HepG2 (cell line): Measurements from ENCODE around the gene ABI3BP. TPM values are rescaled to one million over a fixed set of nuclear protein-coding genes. Genes with fewer than 3 reads are reported as not detected.

Experiments used
- ATAC-seq: fragments of 200-7000 bp; cut with Tn5 transposase; 3 replicates; pipeline ENCODE4 v1.9.1; 2020; ENCODE audit warnings: mild to moderate bottlenecking, moderate library complexity
- BruUV-seq: library from RNA; stranded (reverse); fragments of 400-500 nt; replicated peaks from 2 replicates; lab custom pipeline; 2021; lab: Mats Ljungman, UMichigan
- CTCF ChIA-PET: fragments of 300-600 bp; formaldehyde crosslinking; extraction: SDS; loops from one replicate; lab custom pipeline; 2021; ENCODE audit warnings: low total read pairs, inconsistent platforms, low intra/inter-chr PET ratio; lab: Yijun Ruan, JAX
- POLR2A ChIA-PET: fragments of 350-600 bp; sonication (Branson Sonifier 250); formaldehyde crosslinking; loops from one replicate; lab custom pipeline; 2020; ENCODE audit warnings: antibody characterized with exemption, inconsistent platforms; lab: Yijun Ruan, JAX
- DNase-seq: peaks from one replicate; pipeline ENCODE4 v3.0.0-alpha.2; 2015; ENCODE audit warnings: low spot score
- FAIRE-seq: peaks from 3 replicates; lab custom pipeline; 2011; peaks lifted over from hg19 to GRCh38; lab: Jason Lieb, UNC
- H2AFZ ChIP-seq: one replicate; pipeline ENCODE4 v1.6.1; 2011; ENCODE audit warnings: low read length, inconsistent platforms
- H3K27ac ChIP-seq: fragments of 300-600 bp; 3 replicates; pipeline ENCODE4 v1.8.0; 2011; ENCODE audit warnings: mixed run types, mild to moderate bottlenecking, mixed read lengths, low read length, inconsistent platforms; ENCODE audit not compliant: insufficient read depth; ENCODE audit errors: extremely low read length
- H3K27me3 ChIP-seq, 2 experiments: fragments of 200-600 bp in 1 of 2; 2 replicates in 1 of 2; 3 replicates in 1 of 2; pipeline versions ENCODE4 v1.6.0 to v1.8.0; 2011; ENCODE audit warnings: low read length in 2 of 2, mild to moderate bottlenecking in 2 of 2, moderate library complexity in 2 of 2, inconsistent platforms in 1 of 2; ENCODE audit not compliant: insufficient read depth in 2 of 2, control insufficient read depth in 1 of 2
- H3K36me3 ChIP-seq, 2 experiments: fragments of 200-600 bp in 1 of 2; replicated peaks in 1 of 2; 2 replicates in 1 of 2; 3 replicates in 1 of 2; pipeline versions ENCODE4 v1.5.1 to v1.8.0; 2011; ENCODE audit warnings: low read length in 2 of 2, inconsistent platforms in 1 of 2; ENCODE audit not compliant: insufficient read depth in 2 of 2, control insufficient read depth in 1 of 2
- H3K4me1 ChIP-seq: 2 replicates; pipeline ENCODE4 v1.5.1; 2012; ENCODE audit warnings: low read length, inconsistent platforms; ENCODE audit not compliant: insufficient read depth
- H3K4me2 ChIP-seq: 2 replicates; pipeline ENCODE4 v1.6.0; 2011; ENCODE audit warnings: low read depth, low read length, inconsistent platforms
- H3K4me3 ChIP-seq, 3 experiments: fragments of 200-600 bp in 1 of 3; sonication (generic), shearing (Covaris generic) in 1 of 3; replicated peaks in 1 of 3; 2 replicates each; pipeline ENCODE4 v1.5.1; 2011 to 2016; ENCODE audit warnings: low read length in 3 of 3, inconsistent platforms in 2 of 3, low read depth in 2 of 3, mild to moderate bottlenecking in 2 of 3, control low read depth in 1 of 3, mixed read lengths in 1 of 3; ENCODE audit not compliant: insufficient read depth in 1 of 3
- H3K79me2 ChIP-seq: one replicate; pipeline ENCODE4 v1.6.1; 2011; ENCODE audit warnings: low read length, inconsistent platforms; ENCODE audit not compliant: insufficient read depth
- H3K9ac ChIP-seq: 2 replicates; pipeline ENCODE4 v1.6.0; 2011; ENCODE audit warnings: mild to moderate bottlenecking, low read depth, low read length, inconsistent platforms; ENCODE audit not compliant: insufficient read depth
- H3K9me3 ChIP-seq: 2 replicates; pipeline ENCODE4 v1.5.1; 2012; ENCODE audit warnings: mild to moderate bottlenecking, low read length
- H4K20me1 ChIP-seq: 2 replicates; pipeline ENCODE4 v1.6.0; 2011; ENCODE audit warnings: inconsistent platforms, mild to moderate bottlenecking, low read length, moderate library complexity; ENCODE audit not compliant: insufficient read depth
- DNMT1 ChIP-seq: sonication (generic); formaldehyde crosslinking; IDR thresholded peaks from 2 replicates; pipeline ENCODE4 v1.5.1; 2020; ENCODE audit warnings: mild to moderate bottlenecking, missing genetic modification reagents
- ELF4 ChIP-seq: sonication (generic); formaldehyde crosslinking; IDR thresholded peaks from 2 replicates; pipeline ENCODE4 v1.5.0; 2020; ENCODE audit warnings: missing genetic modification reagents, mild to moderate bottlenecking, moderate library complexity, borderline replicate concordance
- HMG20B ChIP-seq: conservative IDR thresholded peaks from 2 replicates; pipeline ENCODE4 v1.6.1; 2016; ENCODE audit warnings: missing genetic modification reagents, missing compliant biosample characterization
- IKZF1 ChIP-seq: fragments of 450-650 bp; IDR thresholded peaks from 2 replicates; pipeline ENCODE4 v1.7.1; 2016
- POGZ ChIP-seq: sonication (generic); formaldehyde crosslinking; IDR thresholded peaks from 2 replicates; pipeline ENCODE4 v1.4.0; 2020; ENCODE audit warnings: mild to moderate bottlenecking, missing genetic modification reagents
- SRSF1 ChIP-seq: fragments of 200-400 bp; formaldehyde crosslinking; optimal IDR thresholded peaks from 2 replicates; pipeline ENCODE3; 2017; ENCODE audit warnings: mild to moderate bottlenecking, low read depth, low read length, moderate library complexity
- ZC3H13 ChIP-seq: sonication (generic); formaldehyde crosslinking; IDR thresholded peaks from 2 replicates; pipeline ENCODE4 v1.8.1; 2023; ENCODE audit warnings: mild to moderate bottlenecking, missing genetic modification reagents, moderate library complexity
- ZNF20 ChIP-seq: sonication (generic); formaldehyde crosslinking; IDR thresholded peaks from 2 replicates; pipeline ENCODE4 v1.4.0; 2020; ENCODE audit warnings: mild to moderate bottlenecking, moderate library complexity, missing genetic modification reagents
- WGBS: methylation state at CpG from one replicate; pipeline ENCODE4 v1.1.6; 2017; ENCODE audit warnings: low lambda C conversion rate; 5-methylcytosine and 5-hydroxymethylcytosine counted together
- in situ Hi-C: cut with HindIII; loops from 2 replicates; pipeline ENCODE4 v1.10.0; 2017; ENCODE audit warnings: low pct_unique_long_range_greater_than_20kb; ENCODE audit not compliant: extremely low pct_ligation_motif_present
- intact Hi-C: fragments of 100-400 bp; cut with micrococcal nuclease; formaldehyde crosslinking; loops from one replicate; pipeline ENCODE4 v1.10.0; 2022; ENCODE audit not compliant: unreplicated experiment
- polyA plus RNA-seq, 8 experiments: library from polyadenylated mRNA; depleted of rRNA in 3 of 8; stranded (reverse) in 7 of 8; unstranded in 1 of 8; fragments of >200 nt; fragmentation: Illumina TruSeq in 4 of 8; extraction: Trizol in 4 of 8; gene quantifications; 2 replicates each; pipeline versions ENCODE4 v1.2.1 to v1.2.3, GENCODE V29; 2011 to 2016; ENCODE audit warnings: low read depth in 4 of 8, missing spikeins in 1 of 8, mixed read lengths in 1 of 8; ENCODE audit not compliant: insufficient read depth in 1 of 8
- total RNA-seq, 5 experiments: library from RNA; depleted of rRNA; stranded (reverse); fragments of >200 nt; fragmentation: Illumina TruSeq; extraction: Trizol; gene quantifications; 2 replicates each; pipeline ENCODE4 v1.2.3, GENCODE V29; 2016; ENCODE audit warnings: low read depth in 1 of 5
- TF ChIP-seq, protein P1 (sequence below): sonication (generic); formaldehyde crosslinking; IDR thresholded peaks from 2 replicates; pipeline ENCODE4 v1.5.1; 2020; ENCODE audit warnings: mild to moderate bottlenecking, missing genetic modification reagents, moderate library complexity
- TF ChIP-seq, protein P2 (sequence below): sonication (generic); formaldehyde crosslinking; IDR thresholded peaks from 2 replicates; pipeline ENCODE4 v1.5.1; 2020; ENCODE audit warnings: mild to moderate bottlenecking, missing genetic modification reagents, borderline replicate concordance
- TF ChIP-seq, protein P3 (sequence below): sonication (generic); formaldehyde crosslinking; IDR thresholded peaks from 2 replicates; pipeline ENCODE4 v1.5.0; 2020; ENCODE audit warnings: mild to moderate bottlenecking, missing genetic modification reagents
- TF ChIP-seq, protein P4 (sequence below): sonication (generic); formaldehyde crosslinking; IDR thresholded peaks from 2 replicates; pipeline ENCODE4 v1.4.0; 2020; ENCODE audit warnings: mild to moderate bottlenecking, missing genetic modification reagents, borderline replicate concordance
- TF ChIP-seq, protein P5 (sequence below): sonication (generic); formaldehyde crosslinking; IDR thresholded peaks from 2 replicates; pipeline ENCODE4 v1.9.0; 2022; ENCODE audit warnings: missing genetic modification reagents, mild to moderate bottlenecking, borderline replicate concordance

ABI3BP gene
- total and polyA plus RNA-seq, 2 of the 13 experiments (the other 11 are each of a cell fraction or from before 2014, with no cell fraction given) = not detected

DNA sequence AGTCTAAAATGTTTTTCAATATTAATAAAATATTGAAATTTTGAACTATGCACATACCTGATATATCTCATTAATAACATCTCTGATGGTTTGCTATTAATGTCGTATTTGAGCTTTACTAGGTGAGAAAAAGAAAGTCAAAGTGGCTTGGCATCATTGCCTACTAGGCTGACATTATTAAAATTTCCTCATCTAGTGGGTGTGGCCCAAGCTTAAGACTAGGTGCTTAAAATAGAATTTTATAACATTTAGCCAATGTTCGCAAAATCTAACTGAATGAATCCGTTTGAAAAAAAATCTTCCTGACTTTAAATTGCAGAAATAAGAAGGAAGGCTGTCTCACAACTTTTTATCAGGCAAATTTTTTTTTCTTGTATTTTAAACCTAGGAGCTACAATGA lies 46.1 kb downstream of the ABI3BP start:
- ATAC-seq (no peak), DNase-seq (no peak), FAIRE-seq (no peak)
- Histone ChIP-seq H3K4me2 (no peak overlapping the region), H3K27ac (no peak overlapping the region), H3K9me3 (no peaks in the 10 kb centered on the region), H3K9ac (no peak overlapping the region), H3K27me3 (no peaks in the 10 kb centered on the region), H3K4me1 (no peaks in the 10 kb centered on the region), H3K36me3 (no peaks in the 10 kb centered on the region), H4K20me1 (no peaks in the 10 kb centered on the region), H2AFZ (no peak overlapping the region), H3K79me2 (no peaks in the 10 kb centered on the region), H3K4me3 (no peak overlapping the region)
- under 1% methylated on average over 3 of the region's 3 CpGs for WGBS
- BruUV-seq = no TSS peak
- ChIA-PET POLR2A (no interaction called here), CTCF (no interaction called here)
- in situ Hi-C loops (no loop called here), intact Hi-C loops (no loop called here)
- TF ChIP-seq, protein P1, sequence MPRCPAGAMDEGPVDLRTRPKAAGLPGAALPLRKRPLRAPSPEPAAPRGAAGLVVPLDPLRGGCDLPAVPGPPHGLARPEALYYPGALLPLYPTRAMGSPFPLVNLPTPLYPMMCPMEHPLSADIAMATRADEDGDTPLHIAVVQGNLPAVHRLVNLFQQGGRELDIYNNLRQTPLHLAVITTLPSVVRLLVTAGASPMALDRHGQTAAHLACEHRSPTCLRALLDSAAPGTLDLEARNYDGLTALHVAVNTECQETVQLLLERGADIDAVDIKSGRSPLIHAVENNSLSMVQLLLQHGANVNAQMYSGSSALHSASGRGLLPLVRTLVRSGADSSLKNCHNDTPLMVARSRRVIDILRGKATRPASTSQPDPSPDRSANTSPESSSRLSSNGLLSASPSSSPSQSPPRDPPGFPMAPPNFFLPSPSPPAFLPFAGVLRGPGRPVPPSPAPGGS (CRISPR knock-in tag) = no peak
- TF ChIP-seq, protein P2, sequence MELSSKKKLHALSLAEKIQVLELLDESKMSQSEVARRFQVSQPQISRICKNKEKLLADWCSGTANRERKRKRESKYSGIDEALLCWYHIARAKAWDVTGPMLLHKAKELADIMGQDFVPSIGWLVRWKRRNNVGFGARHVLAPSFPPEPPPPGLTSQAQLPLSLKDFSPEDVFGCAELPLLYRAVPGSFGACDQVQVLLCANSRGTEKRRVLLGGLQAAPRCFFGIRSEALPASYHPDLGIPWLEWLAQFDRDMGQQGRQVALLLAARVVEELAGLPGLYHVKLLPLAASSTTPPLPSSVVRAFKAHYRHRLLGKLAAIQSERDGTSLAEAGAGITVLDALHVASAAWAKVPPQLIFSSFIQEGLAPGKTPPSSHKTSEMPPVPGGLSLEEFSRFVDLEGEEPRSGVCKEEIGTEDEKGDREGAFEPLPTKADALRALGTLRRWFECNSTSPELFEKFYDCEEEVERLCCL (CRISPR knock-in tag) = no peak
- TF ChIP-seq DNMT1 (CRISPR knock-in tag) (no peak), ZNF20 (CRISPR knock-in tag) (no peak), IKZF1 (no peak), ELF4 (CRISPR knock-in tag) (no peak), POGZ (CRISPR knock-in tag) (no peak), SRSF1 (no peak), ZC3H13 (no peak), HMG20B (CRISPR knock-in tag) (no peak)
- TF ChIP-seq, protein P3, sequence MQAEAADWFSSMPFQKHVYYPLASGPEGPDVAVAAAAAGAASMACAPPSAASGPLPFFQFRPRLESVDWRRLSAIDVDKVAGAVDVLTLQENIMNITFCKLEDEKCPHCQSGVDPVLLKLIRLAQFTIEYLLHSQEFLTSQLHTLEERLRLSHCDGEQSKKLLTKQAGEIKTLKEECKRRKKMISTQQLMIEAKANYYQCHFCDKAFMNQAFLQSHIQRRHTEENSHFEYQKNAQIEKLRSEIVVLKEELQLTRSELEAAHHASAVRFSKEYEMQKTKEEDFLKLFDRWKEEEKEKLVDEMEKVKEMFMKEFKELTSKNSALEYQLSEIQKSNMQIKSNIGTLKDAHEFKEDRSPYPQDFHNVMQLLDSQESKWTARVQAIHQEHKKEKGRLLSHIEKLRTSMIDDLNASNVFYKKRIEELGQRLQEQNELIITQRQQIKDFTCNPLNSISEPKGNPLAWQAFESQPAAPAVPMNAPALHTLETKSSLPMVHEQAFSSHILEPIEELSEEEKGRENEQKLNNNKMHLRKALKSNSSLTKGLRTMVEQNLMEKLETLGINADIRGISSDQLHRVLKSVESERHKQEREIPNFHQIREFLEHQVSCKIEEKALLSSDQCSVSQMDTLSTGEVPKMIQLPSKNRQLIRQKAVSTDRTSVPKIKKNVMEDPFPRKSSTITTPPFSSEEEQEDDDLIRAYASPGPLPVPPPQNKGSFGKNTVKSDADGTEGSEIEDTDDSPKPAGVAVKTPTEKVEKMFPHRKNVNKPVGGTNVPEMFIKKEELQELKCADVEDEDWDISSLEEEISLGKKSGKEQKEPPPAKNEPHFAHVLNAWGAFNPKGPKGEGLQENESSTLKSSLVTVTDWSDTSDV (CRISPR knock-in tag) = no peak
- TF ChIP-seq, protein P4, sequence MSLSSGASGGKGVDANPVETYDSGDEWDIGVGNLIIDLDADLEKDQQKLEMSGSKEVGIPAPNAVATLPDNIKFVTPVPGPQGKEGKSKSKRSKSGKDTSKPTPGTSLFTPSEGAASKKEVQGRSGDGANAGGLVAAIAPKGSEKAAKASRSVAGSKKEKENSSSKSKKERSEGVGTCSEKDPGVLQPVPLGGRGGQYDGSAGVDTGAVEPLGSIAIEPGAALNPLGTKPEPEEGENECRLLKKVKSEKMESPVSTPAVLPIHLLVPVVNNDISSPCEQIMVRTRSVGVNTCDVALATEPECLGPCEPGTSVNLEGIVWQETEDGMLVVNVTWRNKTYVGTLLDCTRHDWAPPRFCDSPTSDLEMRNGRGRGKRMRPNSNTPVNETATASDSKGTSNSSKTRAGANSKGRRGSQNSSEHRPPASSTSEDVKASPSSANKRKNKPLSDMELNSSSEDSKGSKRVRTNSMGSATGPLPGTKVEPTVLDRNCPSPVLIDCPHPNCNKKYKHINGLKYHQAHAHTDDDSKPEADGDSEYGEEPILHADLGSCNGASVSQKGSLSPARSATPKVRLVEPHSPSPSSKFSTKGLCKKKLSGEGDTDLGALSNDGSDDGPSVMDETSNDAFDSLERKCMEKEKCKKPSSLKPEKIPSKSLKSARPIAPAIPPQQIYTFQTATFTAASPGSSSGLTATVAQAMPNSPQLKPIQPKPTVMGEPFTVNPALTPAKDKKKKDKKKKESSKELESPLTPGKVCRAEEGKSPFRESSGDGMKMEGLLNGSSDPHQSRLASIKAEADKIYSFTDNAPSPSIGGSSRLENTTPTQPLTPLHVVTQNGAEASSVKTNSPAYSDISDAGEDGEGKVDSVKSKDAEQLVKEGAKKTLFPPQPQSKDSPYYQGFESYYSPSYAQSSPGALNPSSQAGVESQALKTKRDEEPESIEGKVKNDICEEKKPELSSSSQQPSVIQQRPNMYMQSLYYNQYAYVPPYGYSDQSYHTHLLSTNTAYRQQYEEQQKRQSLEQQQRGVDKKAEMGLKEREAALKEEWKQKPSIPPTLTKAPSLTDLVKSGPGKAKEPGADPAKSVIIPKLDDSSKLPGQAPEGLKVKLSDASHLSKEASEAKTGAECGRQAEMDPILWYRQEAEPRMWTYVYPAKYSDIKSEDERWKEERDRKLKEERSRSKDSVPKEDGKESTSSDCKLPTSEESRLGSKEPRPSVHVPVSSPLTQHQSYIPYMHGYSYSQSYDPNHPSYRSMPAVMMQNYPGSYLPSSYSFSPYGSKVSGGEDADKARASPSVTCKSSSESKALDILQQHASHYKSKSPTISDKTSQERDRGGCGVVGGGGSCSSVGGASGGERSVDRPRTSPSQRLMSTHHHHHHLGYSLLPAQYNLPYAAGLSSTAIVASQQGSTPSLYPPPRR (CRISPR knock-in tag) = no peak
- TF ChIP-seq, protein P5, sequence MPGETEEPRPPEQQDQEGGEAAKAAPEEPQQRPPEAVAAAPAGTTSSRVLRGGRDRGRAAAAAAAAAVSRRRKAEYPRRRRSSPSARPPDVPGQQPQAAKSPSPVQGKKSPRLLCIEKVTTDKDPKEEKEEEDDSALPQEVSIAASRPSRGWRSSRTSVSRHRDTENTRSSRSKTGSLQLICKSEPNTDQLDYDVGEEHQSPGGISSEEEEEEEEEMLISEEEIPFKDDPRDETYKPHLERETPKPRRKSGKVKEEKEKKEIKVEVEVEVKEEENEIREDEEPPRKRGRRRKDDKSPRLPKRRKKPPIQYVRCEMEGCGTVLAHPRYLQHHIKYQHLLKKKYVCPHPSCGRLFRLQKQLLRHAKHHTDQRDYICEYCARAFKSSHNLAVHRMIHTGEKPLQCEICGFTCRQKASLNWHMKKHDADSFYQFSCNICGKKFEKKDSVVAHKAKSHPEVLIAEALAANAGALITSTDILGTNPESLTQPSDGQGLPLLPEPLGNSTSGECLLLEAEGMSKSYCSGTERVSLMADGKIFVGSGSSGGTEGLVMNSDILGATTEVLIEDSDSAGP = no peak
